HG03045 (cell line): Measurements from ENCODE around the gene KCNH2.
A peak's percentile ranks its signal among the peaks of the same experiment; 100 is the strongest.
"Not testable (repeated sequence)": the region's sequence is repeated elsewhere in the genome, so short reads cannot be mapped to it uniquely, and the experiment has no call there.

Experiments used
- ATAC-seq: cut with Tn5 transposase; IDR thresholded peaks from one replicate; pipeline ENCODE4 v1.9.1; 2021; ENCODE audit warnings: mild to moderate bottlenecking, moderate library complexity; ENCODE audit not compliant: unreplicated experiment

The KCNH2 gene

DNA sequence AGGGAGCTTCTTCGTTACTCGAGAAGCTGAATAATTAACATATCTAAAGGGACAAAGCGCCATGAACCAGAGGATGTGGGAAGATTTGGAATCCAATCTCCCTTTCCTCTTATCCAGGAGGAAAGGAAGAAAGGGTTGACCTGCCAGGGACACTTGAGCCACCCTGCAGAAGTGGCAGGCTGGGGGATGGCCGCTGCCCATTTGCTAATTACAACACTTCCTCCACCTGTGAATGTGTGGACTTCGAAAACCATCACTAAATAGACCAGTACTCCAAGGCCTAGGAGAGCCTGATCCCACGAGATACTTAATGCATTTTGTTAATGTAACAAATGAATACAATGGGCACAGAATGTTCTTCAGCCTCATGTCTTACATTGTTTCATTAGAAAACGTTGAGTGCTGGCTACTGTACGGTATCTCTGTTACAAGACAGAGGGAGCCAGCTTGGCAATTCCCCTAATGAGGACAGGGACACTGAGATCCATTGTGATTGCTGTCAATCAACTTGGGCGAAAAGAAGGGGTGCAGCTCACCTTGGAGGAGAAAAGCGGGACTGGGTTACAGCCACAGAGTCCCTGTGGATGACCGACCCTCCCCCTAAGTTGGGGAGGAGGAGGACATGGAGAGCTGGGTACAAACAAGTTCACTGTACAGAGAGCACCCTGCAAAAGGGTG, 66.4 kb downstream of the KCNH2 start:
- ATAC-seq, result no peak

DNA sequence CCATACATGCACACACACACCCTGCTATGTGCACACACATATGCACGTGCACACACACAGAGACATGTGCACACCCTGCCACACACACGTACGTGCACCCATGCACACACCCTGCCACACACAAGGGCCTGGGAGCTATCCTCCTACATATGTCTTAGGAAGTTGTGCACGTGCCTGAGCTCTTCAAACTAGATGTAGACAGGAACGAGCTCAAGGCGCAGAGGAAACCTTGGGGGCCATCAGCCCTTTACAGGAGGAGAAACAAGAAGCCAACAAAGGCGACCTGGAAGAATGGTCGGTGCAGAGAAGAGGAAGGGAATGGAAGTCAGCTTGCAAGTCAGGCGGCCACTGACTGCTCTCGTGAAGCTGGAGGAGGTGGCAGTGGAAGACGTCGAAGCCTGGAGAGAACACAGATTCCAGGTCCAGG, 67.1 kb downstream of the KCNH2 start:
- no peak for ATAC-seq

DNA sequence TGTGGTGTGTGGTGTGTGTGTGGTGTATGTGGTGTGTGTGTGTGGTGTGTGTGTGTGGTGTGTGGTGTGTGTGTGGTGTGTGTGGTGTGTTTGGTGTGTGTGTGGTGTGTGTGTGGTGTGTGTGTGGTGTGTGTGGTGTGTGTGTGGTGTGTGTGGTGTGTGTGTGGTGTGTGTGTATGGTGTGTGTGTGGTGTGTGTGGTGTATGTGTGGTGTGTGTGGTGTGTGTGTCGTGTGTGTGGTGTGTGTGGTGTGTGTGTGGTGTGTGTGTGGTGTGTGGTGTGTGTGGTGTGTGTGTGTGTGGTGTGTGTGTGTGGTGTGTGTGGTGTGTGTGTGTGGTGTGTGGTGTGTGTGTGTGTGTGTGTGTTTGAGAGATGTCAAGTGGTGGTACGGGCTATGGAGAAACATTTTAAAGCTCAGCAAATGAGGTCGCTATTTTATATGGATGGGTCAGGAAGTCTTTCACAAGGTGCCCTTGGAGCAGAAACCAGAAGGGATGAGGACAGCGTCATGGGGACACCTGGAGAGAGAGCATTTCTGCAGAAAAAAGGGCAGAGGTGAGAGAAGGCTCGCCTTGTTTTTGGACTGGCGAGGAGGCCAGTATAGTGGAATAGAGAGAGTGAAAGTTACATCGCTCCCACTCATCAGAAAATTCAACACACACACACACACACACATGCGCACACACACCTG, 67.7 kb downstream of the KCNH2 start:
- not testable (repeated sequence) for ATAC-seq

DNA sequence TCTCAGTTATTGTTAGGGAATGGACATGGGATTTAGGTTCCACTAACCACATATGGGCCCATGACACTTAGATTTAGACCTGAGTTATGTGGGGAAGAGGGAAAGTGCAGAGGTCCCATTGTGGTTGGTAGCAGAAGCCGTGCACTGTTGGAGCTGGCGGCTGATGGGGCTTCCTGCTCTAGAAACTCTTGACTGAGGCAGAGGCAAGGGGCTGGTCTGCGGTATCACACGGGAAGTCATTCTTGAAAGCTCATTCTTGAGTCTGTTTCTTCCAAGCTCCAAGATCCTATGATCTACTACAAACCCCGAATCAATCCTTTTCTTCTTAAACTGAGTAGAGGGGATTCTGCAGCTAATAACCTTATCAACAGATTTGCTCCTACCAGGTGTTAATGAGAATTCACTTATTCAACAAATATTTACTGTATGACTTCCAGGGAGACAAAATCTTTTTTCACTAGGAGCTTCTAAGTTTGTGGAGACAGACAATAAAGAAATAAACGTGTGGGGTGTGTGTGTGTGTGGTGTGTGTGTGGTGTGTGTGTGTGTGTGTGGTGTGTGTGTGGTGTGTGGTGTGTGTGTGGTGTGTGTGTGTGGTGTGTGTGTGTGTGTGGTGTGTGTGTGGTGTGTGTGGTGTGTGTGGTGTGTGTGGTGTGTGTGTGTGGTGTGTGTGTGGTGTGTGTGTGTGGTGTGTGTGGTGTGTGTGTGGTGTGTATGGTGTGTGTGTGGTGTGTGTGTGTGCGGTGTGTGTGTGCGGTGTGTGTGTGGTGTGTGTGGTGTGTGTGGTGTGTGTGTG, 68.7 kb downstream of the KCNH2 start:
- ATAC-seq, result no peak

DNA sequence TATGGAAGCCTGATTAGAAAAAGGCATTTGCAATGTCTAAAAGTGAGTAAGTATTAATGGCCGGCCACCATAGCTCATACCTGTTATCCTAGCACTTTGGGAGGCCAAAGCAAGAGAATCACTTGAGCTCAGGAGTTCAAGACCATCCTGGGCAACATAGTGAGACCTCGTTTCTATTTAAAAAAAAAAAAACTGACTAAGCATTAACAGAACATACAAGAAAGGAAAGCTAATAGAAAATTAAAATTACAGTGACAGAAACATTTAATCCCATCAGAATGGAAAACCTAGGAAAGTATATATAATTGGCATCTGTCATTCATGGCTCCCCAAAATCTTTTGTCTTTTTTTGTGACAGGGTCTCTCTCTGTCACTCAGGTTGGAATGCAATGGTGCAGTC, 69.9 kb downstream of the KCNH2 start:
- no peak for ATAC-seq

DNA sequence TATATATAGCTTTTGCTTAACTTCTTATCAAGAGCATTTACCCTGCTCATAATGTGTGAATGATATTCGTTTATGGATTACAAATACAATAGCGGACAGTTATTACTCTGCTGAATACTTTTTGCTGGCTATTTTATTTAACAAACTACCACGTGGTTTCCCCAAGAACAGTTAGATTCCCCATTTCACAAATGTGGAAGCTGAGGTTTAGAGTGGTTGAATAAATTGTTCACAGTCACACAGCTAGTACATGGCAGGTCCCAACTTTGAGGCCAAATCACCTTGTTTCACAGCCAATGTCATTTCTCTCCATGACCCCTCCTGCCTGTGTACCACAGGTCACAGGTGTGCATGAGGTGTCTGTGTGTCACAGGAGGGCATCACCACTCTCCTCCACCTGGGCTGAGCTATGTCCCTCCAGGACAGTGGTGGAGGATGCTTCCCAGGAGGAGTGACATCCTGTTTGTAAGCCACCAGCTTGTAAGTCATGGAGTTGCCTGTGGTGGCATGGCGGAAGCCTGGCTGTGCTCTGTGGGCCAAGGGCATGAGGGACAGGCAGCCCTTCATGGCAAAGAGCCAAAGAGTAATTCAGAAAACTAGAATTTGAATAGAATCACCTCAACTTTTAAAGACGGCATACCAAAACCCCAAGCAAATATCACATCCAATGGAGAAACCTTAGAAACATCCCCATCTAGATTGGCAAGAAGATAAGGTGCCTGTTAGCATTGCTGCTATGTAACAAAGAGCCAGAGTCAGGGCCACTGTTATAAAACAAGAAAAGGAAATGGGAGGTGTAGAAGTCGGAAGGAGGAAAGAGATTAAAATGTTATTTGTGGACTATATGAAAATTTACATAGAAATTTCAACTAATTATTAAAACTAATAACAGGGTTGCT, 73.9 kb downstream of the KCNH2 start:
- ATAC-seq, result no peak

DNA sequence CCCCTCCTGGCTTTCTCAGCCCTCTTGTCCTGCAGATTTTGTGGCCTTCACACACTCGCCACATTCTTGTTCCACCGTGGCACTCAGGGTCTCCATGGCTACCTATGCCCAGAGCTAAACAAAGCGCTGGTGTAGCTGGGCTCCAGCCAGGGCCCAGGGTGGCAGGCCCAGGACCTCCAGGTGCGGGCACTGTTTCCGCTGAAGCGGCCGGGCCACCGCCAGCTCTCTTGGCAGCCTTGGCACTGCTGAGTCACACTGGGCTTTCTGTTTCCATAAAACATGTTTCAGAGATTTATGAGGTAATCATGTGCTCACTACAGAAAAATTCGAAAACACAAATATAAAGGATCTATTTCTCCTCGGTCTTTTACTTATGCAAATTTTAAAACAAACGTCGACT, 74.5 kb downstream of the KCNH2 start:
- ATAC-seq, result no peak

DNA sequence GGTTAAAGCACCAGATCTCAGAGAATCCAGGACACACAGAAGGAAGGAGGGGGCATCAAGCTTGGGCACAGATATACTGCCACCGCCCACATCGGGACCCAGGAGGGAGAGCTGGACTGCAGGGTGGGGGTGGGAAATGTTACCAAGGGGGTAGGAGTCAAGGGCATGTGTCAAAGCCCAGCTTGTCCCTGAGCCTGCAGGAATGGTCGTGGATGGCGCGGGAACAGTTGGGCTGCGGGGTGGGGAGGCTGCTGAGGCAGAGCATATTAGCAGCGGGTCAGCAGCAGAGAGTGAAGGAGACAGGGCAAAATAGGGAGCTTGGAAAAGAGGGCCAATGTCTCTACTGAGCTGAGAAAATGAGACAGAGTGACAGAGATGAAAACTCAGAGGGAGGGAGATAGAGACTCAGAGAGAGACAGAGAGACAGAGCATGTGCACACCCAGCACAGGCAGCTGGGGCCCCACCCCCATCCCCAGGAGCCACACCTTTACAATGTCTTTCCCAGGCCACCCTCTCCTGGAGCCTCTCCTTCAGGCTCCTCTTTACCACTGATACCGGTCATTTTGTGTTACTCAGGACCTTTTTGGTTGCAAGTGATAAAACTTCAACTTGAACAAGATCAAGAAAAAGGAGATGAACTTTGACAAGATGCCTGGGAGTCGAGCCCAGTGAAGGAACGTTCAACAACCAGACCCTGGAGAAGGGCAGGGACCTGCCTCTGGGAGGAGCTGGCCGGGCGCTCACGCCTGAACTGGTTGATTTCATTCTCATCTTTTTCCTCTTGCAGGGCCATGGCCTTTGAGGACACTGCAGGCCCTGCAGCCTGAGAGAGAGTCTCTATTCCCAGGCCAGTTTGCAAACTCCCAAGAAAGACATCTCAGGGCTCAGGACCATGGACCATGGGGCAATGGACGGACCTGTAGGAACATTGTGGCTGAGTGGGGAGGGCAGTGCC, 75.8 kb downstream of the KCNH2 start:
- no peak for ATAC-seq

DNA sequence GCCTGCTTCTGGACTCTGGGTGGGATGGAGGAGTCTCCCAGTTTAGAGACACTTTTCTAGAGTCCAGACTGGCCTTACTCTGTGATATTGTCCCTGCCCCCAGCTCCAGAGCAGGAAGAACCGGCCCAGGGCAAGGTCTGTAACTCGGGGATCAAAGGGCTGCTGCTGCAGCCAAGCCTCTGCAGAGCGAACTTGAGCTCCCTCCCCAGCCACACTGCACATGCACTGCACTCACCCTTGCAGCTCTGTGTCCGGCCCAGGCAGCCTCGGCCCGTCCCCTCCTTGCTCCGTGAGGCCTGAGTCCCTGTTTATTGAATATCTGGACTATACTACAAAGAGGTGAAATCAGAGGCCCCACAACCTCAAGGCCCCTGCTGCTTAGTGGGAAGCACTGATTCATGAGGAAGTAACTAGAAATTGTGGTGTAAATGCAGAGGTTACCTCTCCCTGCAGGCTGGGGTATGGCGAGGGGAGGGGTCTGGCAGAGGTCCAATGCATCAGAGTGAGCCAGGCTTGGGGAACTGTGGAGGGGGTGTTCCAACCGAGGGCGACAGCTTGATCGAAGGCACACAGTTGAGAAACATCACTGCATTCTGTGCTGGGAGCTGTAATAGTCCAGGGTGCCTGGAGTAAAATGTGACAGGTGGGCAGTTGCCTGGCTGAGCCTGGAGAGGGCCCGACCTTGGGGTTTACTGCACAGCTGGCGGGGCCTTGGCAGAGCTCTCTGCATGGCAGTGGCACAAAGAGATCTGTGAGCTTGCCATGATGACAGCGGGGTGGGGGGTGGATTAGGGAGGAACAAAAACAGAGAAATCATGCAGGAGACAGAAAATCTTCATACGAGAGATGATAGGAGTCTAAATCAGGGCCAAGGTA, 76.7 kb downstream of the KCNH2 start:
- no peak for ATAC-seq

DNA sequence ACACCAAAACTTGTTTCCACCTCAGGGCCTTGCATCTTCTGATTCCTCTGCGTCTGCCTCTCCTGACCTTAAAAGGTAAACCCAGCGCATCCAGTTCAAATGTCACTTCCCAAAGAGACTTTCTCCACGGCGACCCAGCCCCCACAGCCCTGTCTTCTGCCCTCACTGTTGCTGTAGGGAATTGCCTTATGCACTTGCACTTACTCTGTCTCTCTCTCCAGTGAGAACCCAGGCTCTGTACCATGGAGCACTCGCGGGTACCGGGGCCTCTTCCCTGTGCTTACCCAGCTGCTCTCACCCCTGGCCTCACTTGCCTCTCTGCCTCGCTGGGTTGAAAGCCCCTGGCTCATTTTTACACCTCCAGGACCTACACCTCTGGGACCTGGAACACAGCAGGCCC, 77.4 kb downstream of the KCNH2 start:
- no peak for ATAC-seq

DNA sequence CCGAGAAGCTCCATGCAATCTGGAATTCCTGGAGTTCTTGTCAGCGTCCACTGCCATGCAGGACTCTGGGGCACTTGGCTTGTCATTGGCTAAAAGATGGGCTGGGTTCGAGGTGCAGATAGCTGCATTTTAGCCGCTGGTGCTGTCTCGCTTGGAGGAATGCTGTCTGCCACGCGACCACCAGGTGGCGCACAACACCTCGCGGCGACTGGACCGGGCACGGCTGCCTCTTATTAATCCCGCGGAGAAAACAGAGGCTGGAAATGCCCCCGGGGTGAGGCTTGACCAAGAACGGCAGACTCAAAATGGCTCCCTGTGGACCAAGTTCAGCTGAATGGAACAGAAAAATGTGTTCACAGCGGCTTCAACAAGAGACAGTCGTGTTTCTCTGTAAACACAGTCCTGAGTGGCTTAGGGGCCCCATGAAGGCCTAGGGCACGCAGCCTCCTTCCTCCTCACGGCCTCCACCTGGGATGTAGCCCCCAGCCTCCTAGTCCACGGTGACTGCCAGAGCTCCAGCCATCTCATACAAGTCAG, 79.6 kb downstream of the KCNH2 start:
- ATAC-seq, result no peak

DNA sequence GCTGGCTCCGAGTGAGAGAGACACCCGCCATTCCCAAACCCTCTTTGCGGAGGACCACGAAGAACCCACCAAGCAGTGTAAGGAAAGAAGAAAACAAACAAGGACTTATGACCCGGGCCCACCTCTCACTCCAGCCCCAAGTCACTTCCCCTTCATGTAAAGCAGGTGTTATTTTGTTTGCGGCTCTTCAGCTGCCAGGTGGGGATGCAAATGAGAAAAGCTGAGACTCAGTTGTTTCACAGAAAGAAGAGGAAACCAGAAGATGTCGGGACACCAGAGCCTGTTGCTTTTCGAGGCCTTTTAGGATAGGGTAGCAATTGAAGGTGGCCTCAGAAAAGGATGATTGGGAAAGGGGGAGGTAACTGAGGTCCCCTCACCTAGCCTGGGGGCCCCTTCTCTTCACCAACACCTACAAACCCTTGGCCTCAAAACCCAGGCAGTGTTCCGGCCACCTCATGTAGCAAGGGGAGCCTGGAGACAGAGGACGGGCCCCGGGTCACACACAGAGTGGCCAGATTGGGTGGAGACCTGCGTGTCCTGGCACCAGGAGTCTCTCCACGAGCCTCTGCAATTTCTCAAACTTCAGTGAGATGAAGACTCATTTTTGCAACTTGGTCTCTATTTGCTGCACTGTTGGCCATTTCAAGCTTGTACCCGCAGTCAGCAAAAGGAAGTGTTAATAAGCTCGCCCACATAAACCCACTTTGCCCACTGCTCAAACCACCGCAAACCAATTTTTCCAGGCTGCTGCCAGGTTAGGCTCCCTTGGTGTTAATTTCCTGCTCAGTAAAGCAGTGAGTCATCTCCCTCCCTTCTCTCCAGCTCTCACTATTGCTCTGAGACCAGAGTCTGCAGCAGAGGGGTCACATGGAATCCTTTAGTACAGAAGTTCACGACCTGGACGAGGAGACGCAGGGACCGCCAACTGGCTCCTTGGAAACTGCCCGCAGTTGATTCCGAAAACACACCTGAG, 80.3 kb downstream of the KCNH2 start:
- peak; percentile 77 for ATAC-seq

DNA sequence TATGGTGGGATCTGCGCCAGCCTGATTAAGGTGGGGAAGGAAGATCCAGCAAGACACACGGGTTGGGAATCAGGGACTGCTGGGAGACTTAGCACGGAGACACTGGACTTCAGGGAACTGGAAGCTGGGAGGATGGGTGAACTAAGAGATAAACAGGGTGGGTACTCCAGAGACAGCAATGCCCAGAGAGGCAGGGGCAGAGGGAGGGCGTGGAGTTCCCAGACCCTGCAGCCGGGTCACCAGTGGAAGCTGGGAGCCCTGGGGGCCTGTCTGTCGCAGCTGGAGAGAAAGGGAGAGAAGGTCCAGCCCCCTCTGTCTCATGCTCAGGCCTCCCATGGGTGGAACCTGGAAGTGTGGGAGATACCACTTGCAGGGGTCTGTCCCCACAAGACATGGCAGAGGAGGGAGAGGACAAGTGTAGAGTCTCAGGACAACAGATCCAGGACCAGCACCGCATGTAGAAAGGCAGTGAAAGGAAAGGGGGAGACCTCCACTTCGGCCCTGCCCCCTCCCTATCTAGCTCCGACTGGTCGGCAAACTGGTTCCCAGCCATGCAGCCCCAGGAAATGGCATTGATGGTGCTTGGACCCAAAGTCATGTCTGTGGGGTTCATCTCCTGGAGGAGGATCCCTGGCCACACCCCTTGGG, 81.4 kb downstream of the KCNH2 start:
- ATAC-seq, result no peak

DNA sequence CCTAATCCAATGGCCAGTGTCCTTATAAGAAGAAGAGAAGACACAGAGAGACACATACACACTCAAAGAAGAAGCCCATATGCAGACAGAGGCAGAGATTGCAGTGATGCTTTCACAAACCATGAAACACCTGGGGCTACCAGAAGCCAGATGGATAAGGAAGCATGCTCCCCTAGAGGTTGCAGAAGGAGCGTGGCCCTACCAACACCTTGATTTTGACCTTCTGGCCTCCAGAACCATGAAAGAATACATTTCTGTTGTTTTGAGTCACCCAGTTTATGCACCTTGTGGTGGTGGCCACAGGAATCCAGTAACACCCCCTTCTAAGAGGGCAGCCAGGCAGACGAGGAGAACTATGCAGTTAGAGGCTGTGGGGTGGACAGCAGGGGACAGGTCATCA, 82.3 kb downstream of the KCNH2 start:
- no peak for ATAC-seq
